GM12878 (cell line): Measurements from ENCODE around the gene STT3B. TPM values are rescaled to one million over a fixed set of nuclear protein-coding genes. Genes with fewer than 3 reads are reported as not detected.

Experiments used
- ATAC-seq: fragments of 200-7000 bp; cut with Tn5 transposase; 3 replicates; pipeline ENCODE4 v1.9.1; 2020; ENCODE audit warnings: mild to moderate bottlenecking, moderate library complexity
- BruUV-seq: library from RNA; stranded (reverse); fragments of 400-500 nt; replicated peaks from 2 replicates; lab custom pipeline; 2021; lab: Mats Ljungman, UMichigan
- CTCF ChIA-PET: fragments of 300-600 bp; sonication (Branson Sonifier 250); formaldehyde crosslinking; extraction: SDS; loops from one replicate; lab custom pipeline; 2021; ENCODE audit warnings: inconsistent platforms; lab: Yijun Ruan, JAX
- POLR2A ChIA-PET: fragments of 350-600 bp; formaldehyde crosslinking; extraction: SDS; loops from one replicate; lab custom pipeline; 2021; ENCODE audit warnings: inconsistent platforms; lab: Charles Lee
- RAD21 ChIA-PET: fragments of 300-600 bp; sonication (Branson Sonifier 250); formaldehyde crosslinking; loops from one replicate; lab custom pipeline; 2023; ENCODE audit warnings: antibody characterized with exemption; ENCODE audit not compliant: unreplicated experiment; lab: Charles Lee
- SMC1A ChIA-PET: fragments of 300-600 bp; sonication (Branson Sonifier 250); formaldehyde crosslinking; loops from one replicate; lab custom pipeline; 2023; ENCODE audit not compliant: unreplicated experiment, uncharacterized antibody; lab: Charles Lee
- DNase-seq: peaks from one replicate; pipeline ENCODE4 v3.0.0-alpha.2; 2011; ENCODE audit warnings: low read depth, low spot score
- FAIRE-seq: peaks from 3 replicates; lab custom pipeline; 2011; peaks lifted over from hg19 to GRCh38; lab: Jason Lieb, UNC
- H2AFZ ChIP-seq: 2 replicates; pipeline ENCODE4 v1.6.0; 2011; ENCODE audit warnings: low read depth, low read length, control low read depth; ENCODE audit not compliant: control insufficient read depth
- H3K27ac ChIP-seq: 2 replicates; pipeline ENCODE4 v1.5.1; 2011; ENCODE audit warnings: control low read depth; ENCODE audit not compliant: control insufficient read depth, insufficient read depth
- H3K27me3 ChIP-seq, 2 experiments: replicated peaks in 1 of 2; 2 replicates each; pipeline versions ENCODE4 v1.6.0 to v1.6.1; 2011; ENCODE audit warnings: low read length in 1 of 2; ENCODE audit not compliant: control insufficient read depth in 2 of 2, insufficient read depth in 2 of 2
- H3K36me3 ChIP-seq, 2 experiments: 2 replicates each; pipeline ENCODE4 v1.5.1; 2011; ENCODE audit warnings: low read length in 1 of 2; ENCODE audit not compliant: control insufficient read depth in 2 of 2, insufficient read depth in 2 of 2
- H3K4me1 ChIP-seq: 2 replicates; pipeline ENCODE4 v1.6.1; 2011; ENCODE audit warnings: mild to moderate bottlenecking, low read length, moderate library complexity, mixed read lengths; ENCODE audit not compliant: control insufficient read depth, insufficient read depth
- H3K4me2 ChIP-seq: 2 replicates; pipeline ENCODE4 v1.6.0; 2011; ENCODE audit warnings: control low read depth; ENCODE audit not compliant: control insufficient read depth, insufficient read depth
- H3K4me3 ChIP-seq: fragments of 200-600 bp; sonication (generic); 2 replicates; pipeline ENCODE4 v1.5.1; 2016
- H3K79me2 ChIP-seq: 2 replicates; pipeline ENCODE4 v1.6.0; 2011; ENCODE audit warnings: low read length; ENCODE audit not compliant: control insufficient read depth, insufficient read depth
- H3K9ac ChIP-seq: 2 replicates; pipeline ENCODE4 v1.8.0; 2011; ENCODE audit warnings: low read length, control low read depth, mixed read lengths; ENCODE audit not compliant: control insufficient read depth, insufficient read depth
- H3K9me3 ChIP-seq: replicated peaks from 3 replicates; pipeline ENCODE4 v1.5.1; 2011; ENCODE audit warnings: mild to moderate bottlenecking, low read length; ENCODE audit not compliant: control insufficient read depth, insufficient read depth
- H4K20me1 ChIP-seq: 2 replicates; pipeline ENCODE4 v1.6.0; 2011; ENCODE audit not compliant: control insufficient read depth, insufficient read depth
- BACH1 ChIP-seq: fragments of 450-650 bp; IDR thresholded peaks from 2 replicates; pipeline ENCODE4 v1.6.1; 2017; ENCODE audit warnings: mild to moderate bottlenecking, borderline replicate concordance
- BHLHE40 ChIP-seq, 2 experiments: fragments of 450-650 bp in 1 of 2; IDR thresholded peaks; 2 replicates each; pipeline ENCODE4 v1.6.1; 2011 to 2017; ENCODE audit warnings: low read depth in 2 of 2, borderline replicate concordance in 1 of 2, improper control_type of control experiment in 1 of 2, low read length in 1 of 2, mild to moderate bottlenecking in 1 of 2
- CBX5 ChIP-seq: sonication (generic); IDR thresholded peaks from 2 replicates; pipeline ENCODE4 v1.6.1; 2016; ENCODE audit warnings: low read depth, moderate library complexity, mild to moderate bottlenecking, inconsistent platforms
- EED ChIP-seq: sonication (generic); IDR thresholded peaks from 2 replicates; pipeline ENCODE4 v1.6.1; 2016; ENCODE audit warnings: antibody characterized with exemption, low read depth
- EGR1 ChIP-seq, 2 experiments: IDR thresholded peaks; 1 replicate in 1 of 2; 2 replicates in 1 of 2; pipeline ENCODE4 v1.6.1; 2011 to 2012; ENCODE audit warnings: low read depth in 2 of 2, low read length in 2 of 2, borderline replicate concordance in 1 of 2, mild to moderate bottlenecking in 1 of 2, moderate library complexity in 1 of 2
- EZH2 ChIP-seq: IDR thresholded peaks from 2 replicates; pipeline ENCODE4 v1.6.1; 2012; ENCODE audit warnings: low read depth, mild to moderate bottlenecking, control low read depth, inconsistent platforms, low read length, borderline replicate concordance; ENCODE audit not compliant: control insufficient read depth
- MEF2B ChIP-seq: fragments of 450-650 bp; IDR thresholded peaks from 2 replicates; pipeline ENCODE4 v1.6.1; 2018; ENCODE audit warnings: mild to moderate bottlenecking, moderate library complexity; ENCODE audit not compliant: partially characterized antibody, poor library complexity, severe bottlenecking
- MTA3 ChIP-seq: IDR thresholded peaks from 2 replicates; pipeline ENCODE4 v1.6.1; 2012; ENCODE audit warnings: low read length, inconsistent platforms, borderline replicate concordance
- MYC ChIP-seq: IDR thresholded peaks from 2 replicates; pipeline ENCODE4 v1.6.1; 2011; ENCODE audit warnings: mild to moderate bottlenecking, low read length, moderate library complexity, inconsistent platforms; ENCODE audit not compliant: insufficient read depth, insufficient replicate concordance, insufficient read length, severe bottlenecking
- NFIC ChIP-seq: IDR thresholded peaks from 2 replicates; pipeline ENCODE4 v1.6.1; 2012; ENCODE audit warnings: low read depth, mild to moderate bottlenecking, inconsistent platforms, low read length, moderate library complexity
- PAX5 ChIP-seq: IDR thresholded peaks from 2 replicates; pipeline ENCODE4 v1.6.1; 2011; ENCODE audit warnings: low read depth, low read length, borderline replicate concordance
- RELA ChIP-seq: fragments of 450-650 bp; IDR thresholded peaks from 2 replicates; pipeline ENCODE4 v1.8.0; 2014; ENCODE audit warnings: borderline replicate concordance; ENCODE audit not compliant: partially characterized antibody
- SMC3 ChIP-seq: IDR thresholded peaks from 2 replicates; pipeline ENCODE4 v1.6.1; 2011; ENCODE audit warnings: low read length, improper control_type of control experiment, borderline replicate concordance
- SPI1 ChIP-seq: IDR thresholded peaks from 2 replicates; pipeline ENCODE4 v1.6.1; 2011; ENCODE audit warnings: low read depth, mild to moderate bottlenecking, low read length, moderate library complexity, borderline replicate concordance; ENCODE audit not compliant: insufficient read depth
- SRF ChIP-seq, 2 experiments: IDR thresholded peaks; 2 replicates each; pipeline ENCODE4 v1.6.1; 2011; ENCODE audit warnings: low read depth in 2 of 2, low read length in 2 of 2, mild to moderate bottlenecking in 1 of 2, moderate library complexity in 1 of 2
- SUZ12 ChIP-seq: fragments of 200-600 bp; sonication (generic); IDR thresholded peaks from one replicate; pipeline ENCODE4 v1.6.1; 2018; ENCODE audit warnings: antibody characterized with exemption, mild to moderate bottlenecking; ENCODE audit not compliant: unreplicated experiment
- WRNIP1 ChIP-seq: IDR thresholded peaks from 2 replicates; pipeline ENCODE4 v1.6.1; 2011; ENCODE audit warnings: low read depth, low read length, improper control_type of control experiment, borderline replicate concordance
- WGBS: methylation state at CpG from one replicate; pipeline ENCODE4 v1.1.6; 2016; ENCODE audit warnings: low lambda C conversion rate; ENCODE audit not compliant: insufficient replicate concordance, insufficient coverage; ENCODE audit errors: missing lambda C conversion rate; 5-methylcytosine and 5-hydroxymethylcytosine counted together
- in situ Hi-C: fragments of 300-500 bp; cut with MboI; formaldehyde crosslinking; loops from 9 replicates; pipeline ENCODE4 v1.14.3; 2018; ENCODE audit warnings: mixed read lengths
- intact Hi-C: fragments of 100-400 bp; cut with micrococcal nuclease; formaldehyde crosslinking; loops from one replicate; pipeline ENCODE4 v1.14.2; 2022; ENCODE audit not compliant: unreplicated experiment
- polyA plus RNA-seq, 11 experiments: library from polyadenylated mRNA; depleted of rRNA in 4 of 11; unstranded in 6 of 11; stranded (reverse) in 5 of 11; fragments of >200 nt; fragmentation: Nextera tagmentation in 4 of 11; fragmentation: Illumina TruSeq in 1 of 11; extraction: Ambion mirVana in 4 of 11; extraction: Trizol in 1 of 11; gene quantifications; 1 replicate in 1 of 11; 2 replicates in 10 of 11; pipeline versions ENCODE4 v1.2.1 to v1.2.3, GENCODE V29; 2011 to 2016; ENCODE audit warnings: inconsistent platforms in 2 of 11, missing spikeins in 2 of 11, low read depth in 1 of 11
- total RNA-seq, 4 experiments: library from RNA; depleted of rRNA in 3 of 4; stranded (reverse); fragments of >200 nt in 3 of 4; fragmentation: Illumina TruSeq in 1 of 4; extraction: Trizol in 1 of 4; gene quantifications; 2 replicates each; pipeline versions ENCODE4 v1.2.1 to v1.2.3, GENCODE V29; 2013 to 2021

STT3B gene
- total and polyA plus RNA-seq, 10 of the 15 experiments (the other 5 are each of a cell fraction or from before 2014, with no cell fraction given) = 19.9 to 208 (median 79.6) TPM

DNA sequence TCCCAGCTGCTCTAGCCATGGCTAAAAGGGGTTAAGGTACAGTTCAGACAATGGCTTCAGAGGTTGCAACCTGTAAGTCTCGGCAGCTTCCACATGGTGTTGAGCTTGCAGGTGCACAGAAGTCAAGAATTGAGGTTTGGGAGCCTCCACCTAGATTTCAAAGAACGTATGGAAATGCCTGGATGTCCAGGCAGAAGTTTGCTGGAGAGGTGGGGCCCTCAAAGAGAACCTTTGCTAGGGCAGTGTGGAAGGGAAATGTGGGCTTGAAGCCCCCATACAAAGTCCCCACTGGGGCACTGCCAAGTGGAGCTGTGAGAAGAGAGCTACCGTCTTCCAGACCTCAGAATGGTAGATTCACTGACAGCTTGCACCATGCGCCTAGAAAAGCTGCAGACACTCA lies 73.7 kb downstream of the STT3B start:
- ChIA-PET RAD21 (no interaction called here), POLR2A (no interaction called here), CTCF (no interaction called here), SMC1A (no interaction called here)
- 99% methylated on average over 4 of the region's 4 CpGs for WGBS
- Histone ChIP-seq H3K4me3 (no peak overlapping the region), H3K79me2 (peaks cover 3% of the 10 kb centered on the region), H2AFZ (no peak overlapping the region), H3K27me3 (no peaks in the 10 kb centered on the region), H3K9ac (no peak overlapping the region), H4K20me1 (no peaks in the 10 kb centered on the region), H3K27ac (no peak overlapping the region), H3K9me3 (peaks cover 31% of the 10 kb centered on the region), H3K4me2 (no peak overlapping the region), H3K36me3 (peaks cover 1 to 7% of the 10 kb centered on the region in 2 experiments), H3K4me1 (no peaks in the 10 kb centered on the region)
- no peak for FAIRE-seq
- intact Hi-C loops (no loop called here), in situ Hi-C loops (no loop called here)
- ATAC-seq = no peak
- TF ChIP-seq BHLHE40 (IDR thresholded peaks at IDR 0.05; ENCODE audit: borderline replicate concordance in 1 of 2, low read depth in 2 of 2, low read length in 1 of 2) = no peak
- TF ChIP-seq RELA = no peak
- TF ChIP-seq CBX5 = peak; percentile 89; the same call in 1 of the 2 replicates
- DNase-seq = no peak
- BruUV-seq = no TSS peak

DNA sequence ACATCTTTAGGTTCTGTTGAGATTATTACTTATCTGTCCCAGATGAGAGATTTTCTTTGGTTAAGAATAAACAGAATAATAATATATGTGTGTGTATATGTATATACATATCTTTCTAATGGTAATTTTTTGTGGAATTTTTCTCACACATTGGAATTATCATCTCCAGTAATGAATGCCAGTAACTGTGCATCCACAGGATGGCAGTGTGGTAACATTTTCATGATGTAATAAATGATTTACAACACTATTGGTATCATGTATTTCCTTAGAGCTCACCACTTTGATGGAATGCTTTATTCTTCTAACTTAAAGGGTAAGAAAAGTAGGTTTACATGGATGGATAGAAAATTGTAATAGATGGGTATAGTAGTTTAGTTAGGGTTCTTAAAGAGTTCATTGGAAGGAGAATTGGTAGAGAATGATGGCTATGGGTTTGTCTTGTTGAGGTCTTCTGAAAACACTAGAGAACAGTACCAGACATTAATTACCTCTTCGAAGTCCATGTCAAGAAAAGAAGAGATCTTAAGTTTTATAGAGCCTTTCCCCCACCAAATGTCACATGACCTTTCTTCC lies 78.1 kb downstream of the STT3B start:
- H3K9me3 ChIP-seq = peaks cover 18% of the 10 kb centered on the region
- DNase-seq (no peak), ATAC-seq (peak; percentile 50; the same call in 2 of the 3 replicates), FAIRE-seq (no peak)
- ChIA-PET POLR2A (no interaction called here), SMC1A (interaction anchor here (0.7 to 1.8 kb wide), 3 partner anchors 15 to 158 kb away, joined by 3 to 4 read pairs (median 4); no protein-coding TSS in a partner anchor), CTCF (interaction anchor here (0.9 to 1.0 kb wide), 3 partner anchors 82 to 156 kb away, joined by 3 to 6 read pairs (median 3); no protein-coding TSS in a partner anchor), RAD21 (interaction anchor here (0.6 to 1.2 kb wide), 3 partner anchors 9 to 156 kb away, joined by 3 read pairs; no protein-coding TSS in a partner anchor)
- H3K4me1 ChIP-seq = no peaks in the 10 kb centered on the region
- intact Hi-C loops (loop anchor here (1.0 to 10.0 kb wide), 2 partner anchors 85 to 534 kb away; no protein-coding TSS in a partner anchor), in situ Hi-C loops (no loop called here)
- H3K36me3 ChIP-seq = peaks cover 1 to 2% of the 10 kb centered on the region in 2 experiments
- WGBS = 100% methylated on average over 1 of the region's 1 CpG
- no peaks in the 10 kb centered on the region for H3K27me3 ChIP-seq
- H4K20me1 ChIP-seq = no peaks in the 10 kb centered on the region
- no peak overlapping the region for H3K4me2 ChIP-seq
- BruUV-seq = no TSS peak
- H3K27ac ChIP-seq = no peak overlapping the region
- no peak overlapping the region for H3K9ac ChIP-seq
- no peak overlapping the region for H2AFZ ChIP-seq
- H3K4me3 ChIP-seq = no peak overlapping the region
- H3K79me2 ChIP-seq = peaks cover 5% of the 10 kb centered on the region
- TF ChIP-seq EZH2 (no peak), EGR1 (IDR thresholded peaks at IDR 0.05; ENCODE audit: borderline replicate concordance in 1 of 2, low read depth in 2 of 2, low read length in 2 of 2) (no peak), MTA3 (no peak), SMC3 (peak; percentile 29; the same call in 1 of the 2 replicates), PAX5 (no peak), SRF (IDR thresholded peaks at IDR 0.05; ENCODE audit: low read depth in 2 of 2, low read length in 2 of 2) (no peak), SUZ12 (no peak), MEF2B (no peak), WRNIP1 (no peak), SPI1 (no peak), NFIC (no peak), MYC (no peak), BACH1 (no peak), EED (no peak)
